ES-I3 (cell line): Measurements from ENCODE around the gene MTA1.

ENCODE experiments used
- H3K36me3 ChIP-seq: 2 replicates; pipeline ENCODE4 v1.6.1; 2013; ENCODE audit warnings: mild to moderate bottlenecking, low read length, control low read depth, moderate library complexity; ENCODE audit not compliant: insufficient read depth
- H3K4me1 ChIP-seq: 2 replicates; pipeline ENCODE4 v1.6.1; 2013; ENCODE audit warnings: mild to moderate bottlenecking, control low read depth, low read length; ENCODE audit not compliant: insufficient read depth
- H3K9ac ChIP-seq: 2 replicates; pipeline ENCODE4 v1.6.1; 2013; ENCODE audit warnings: low read depth, mild to moderate bottlenecking, low read length, moderate library complexity
- H3K9me3 ChIP-seq: 2 replicates; pipeline ENCODE4 v1.6.1; 2013; ENCODE audit warnings: mild to moderate bottlenecking, low read length, moderate library complexity; ENCODE audit not compliant: control insufficient read depth, insufficient read depth

MTA1 gene

DNA sequence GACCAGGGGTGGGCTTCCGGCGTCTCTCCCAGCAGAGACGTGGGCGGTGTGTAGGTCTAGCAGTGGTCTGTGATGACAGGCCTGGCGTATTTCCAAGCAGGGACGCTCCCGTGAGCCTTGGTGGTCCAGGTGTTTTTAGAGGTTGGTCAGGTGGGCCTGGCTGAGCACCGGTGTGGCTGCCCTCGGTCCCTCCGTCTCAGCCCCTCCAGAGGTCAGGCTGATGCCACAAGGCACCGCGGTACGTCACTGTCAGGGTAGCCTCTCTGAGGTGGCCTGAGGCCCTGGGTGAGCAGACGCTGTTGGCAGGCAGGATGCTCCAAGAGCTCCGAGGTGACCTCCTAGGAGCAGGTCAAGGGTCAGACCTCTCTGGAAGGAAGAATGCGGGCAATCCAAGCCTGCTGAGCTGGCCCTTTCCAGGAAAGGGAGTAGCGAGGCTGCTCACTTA lies 13.6 kb downstream of the MTA1 start:
- no peaks in the 10 kb centered on the region for H3K36me3 ChIP-seq
- no peak overlapping the region for H3K9ac ChIP-seq
- no peaks in the 10 kb centered on the region for H3K9me3 ChIP-seq

GRCh38 chr14:105436402-105436801 lies 16.8 kb downstream of the MTA1 start:
- no peaks in the 10 kb centered on the region for H3K4me1 ChIP-seq
- no peaks in the 10 kb centered on the region for H3K9me3 ChIP-seq
- H3K36me3 ChIP-seq: no peaks in the 10 kb centered on the region
- no peak overlapping the region for H3K9ac ChIP-seq

More for the DNA sequence above, 13.6 kb downstream of the MTA1 start:
- no peaks in the 10 kb centered on the region for H3K4me1 ChIP-seq

GRCh38 chr14:105436891-105437722 lies 17.5 kb downstream of the MTA1 start:
- no peak overlapping the region for H3K9ac ChIP-seq
- H3K36me3 ChIP-seq: no peaks in the 10 kb centered on the region; the same call in 1 of the 2 replicates
- H3K4me1 ChIP-seq: no peaks in the 10 kb centered on the region
- H3K9me3 ChIP-seq: no peaks in the 10 kb centered on the region

DNA sequence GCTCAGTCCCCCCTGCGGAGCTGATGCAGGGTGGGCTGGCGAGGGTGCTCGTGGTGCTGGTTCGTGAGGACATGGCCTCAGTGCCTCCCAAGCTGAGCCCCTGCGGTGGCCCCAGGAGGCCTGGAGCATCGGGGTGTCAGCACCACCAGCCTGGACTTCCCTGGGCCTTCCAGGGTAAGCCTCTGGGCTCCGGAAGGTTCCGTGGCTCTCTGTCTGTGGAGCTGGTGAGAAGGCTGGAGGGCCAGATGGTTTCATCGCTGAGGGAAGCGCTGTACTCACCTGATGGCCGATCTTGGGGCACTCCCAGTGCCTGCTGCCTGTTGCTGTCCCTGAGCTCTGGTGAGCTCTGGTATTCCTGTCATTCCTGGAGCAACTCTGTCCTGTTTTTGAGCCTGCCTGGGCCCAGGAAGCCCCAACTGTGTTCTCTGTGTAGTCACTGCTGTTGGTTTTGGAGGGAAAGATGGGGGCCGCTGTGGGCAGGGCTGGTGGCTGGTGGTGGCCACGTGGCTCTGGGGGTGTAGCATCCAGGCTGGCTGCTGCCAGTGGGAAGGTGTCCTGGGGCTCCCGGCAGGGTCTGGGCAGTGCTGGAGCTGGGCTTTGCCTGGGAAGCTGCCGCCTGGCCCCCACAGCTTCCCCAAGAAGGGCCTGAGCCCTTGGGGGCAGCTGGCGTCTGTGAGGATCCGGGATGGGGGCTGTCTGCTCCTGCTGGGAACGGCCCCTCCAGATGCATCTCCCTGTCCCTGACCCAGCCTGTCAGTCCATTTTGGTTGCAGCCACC lies 18.3 kb downstream of the MTA1 start:
- H3K4me1 ChIP-seq: no peaks in the 10 kb centered on the region
- no peaks in the 10 kb centered on the region for H3K9me3 ChIP-seq
- H3K36me3 ChIP-seq: no peaks in the 10 kb centered on the region; the same call in 1 of the 2 replicates
- H3K9ac ChIP-seq: no peak overlapping the region

DNA sequence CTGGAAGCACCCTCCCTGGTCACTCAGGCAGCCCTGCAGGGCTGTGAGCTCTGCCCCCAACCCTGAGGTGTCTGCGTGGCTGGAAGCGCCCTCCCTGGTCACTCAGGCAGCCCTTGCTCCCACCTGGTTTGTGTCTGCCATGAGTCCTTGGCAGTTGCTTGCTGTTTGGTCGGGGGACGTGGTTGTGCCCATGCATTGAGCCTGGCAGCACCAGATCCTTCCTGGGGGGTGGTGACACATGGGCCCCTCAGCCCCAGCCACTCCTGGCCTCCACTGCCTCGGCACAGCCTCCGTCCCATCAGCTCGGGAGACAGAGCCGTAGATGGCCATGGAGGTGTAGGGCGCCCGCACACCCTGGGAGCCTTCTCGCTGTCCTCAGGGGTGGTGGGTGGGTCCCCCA lies 19.6 kb downstream of the MTA1 start:
- no peaks in the 10 kb centered on the region for H3K4me1 ChIP-seq
- no peaks in the 10 kb centered on the region for H3K9me3 ChIP-seq
- H3K36me3 ChIP-seq: no peaks in the 10 kb centered on the region; the same call in 1 of the 2 replicates
- H3K9ac ChIP-seq: no peak overlapping the region

DNA sequence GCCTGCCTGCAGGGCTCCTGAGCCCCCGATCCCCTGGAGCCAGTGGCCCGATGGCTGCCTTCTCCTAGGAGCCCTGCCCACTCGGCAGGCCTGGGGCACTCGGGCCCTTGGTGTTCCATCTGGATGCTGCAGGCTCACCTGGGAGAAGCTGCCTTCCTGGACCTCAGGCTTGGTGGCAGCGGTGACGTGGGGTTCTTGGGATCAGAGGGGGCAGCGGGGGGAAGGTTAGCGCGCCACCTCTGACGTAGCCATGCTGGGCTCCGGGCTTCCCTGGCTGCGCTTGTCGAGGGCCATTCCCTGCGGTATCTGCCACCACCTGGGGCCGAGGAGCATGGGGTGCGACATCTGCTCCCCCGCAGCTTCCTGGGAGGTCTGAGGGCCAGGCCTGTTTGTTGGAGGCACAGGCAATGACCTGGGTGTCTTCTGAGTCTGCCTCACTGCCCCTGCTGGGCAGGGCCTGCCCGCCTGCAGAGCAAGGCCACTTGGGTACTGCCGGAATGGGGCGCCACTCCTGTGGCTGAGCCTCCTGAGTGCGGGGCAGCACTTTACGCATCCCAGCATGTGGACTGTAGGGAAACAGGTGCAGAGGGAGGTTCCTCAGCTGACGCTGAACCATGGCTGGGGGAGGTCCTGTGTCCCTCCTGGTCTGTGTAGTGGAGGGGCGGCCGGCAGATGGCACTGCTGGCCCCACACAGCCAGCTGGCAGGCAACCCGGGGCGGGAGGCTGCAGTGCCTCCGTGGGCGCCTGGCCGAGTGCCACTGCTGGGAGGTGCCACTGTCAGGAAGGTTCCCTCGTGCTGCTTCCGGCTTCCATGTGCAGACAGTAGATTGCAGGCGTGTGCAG lies 20.3 kb downstream of the MTA1 start:
- Histone ChIP-seq H3K9me3 (no peaks in the 10 kb centered on the region), H3K9ac (no peak overlapping the region), H3K4me1 (no peaks in the 10 kb centered on the region), H3K36me3 (no peaks in the 10 kb centered on the region; the same call in 1 of the 2 replicates)

DNA sequence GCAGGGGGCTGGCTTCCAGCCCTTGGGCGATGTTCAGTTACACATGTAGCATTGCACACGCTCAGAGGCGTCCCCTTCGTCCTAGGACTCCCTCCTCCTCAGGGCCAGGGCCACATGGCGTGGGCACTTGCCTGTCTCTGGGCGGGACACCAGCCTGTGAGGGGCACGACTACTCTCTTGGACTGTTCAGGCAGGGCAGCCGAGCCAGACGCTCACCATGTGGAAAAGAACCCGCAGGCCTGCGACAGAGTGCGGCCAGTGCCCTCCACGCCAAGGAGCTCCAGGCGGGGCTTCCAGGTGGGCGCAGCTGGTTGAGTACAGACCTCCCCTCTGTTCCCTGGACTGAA lies 20.9 kb downstream of the MTA1 start:
- H3K9ac ChIP-seq: no peak overlapping the region
- H3K9me3 ChIP-seq: no peaks in the 10 kb centered on the region
- H3K4me1 ChIP-seq: no peaks in the 10 kb centered on the region
- no peaks in the 10 kb centered on the region; the same call in 1 of the 2 replicates for H3K36me3 ChIP-seq

DNA sequence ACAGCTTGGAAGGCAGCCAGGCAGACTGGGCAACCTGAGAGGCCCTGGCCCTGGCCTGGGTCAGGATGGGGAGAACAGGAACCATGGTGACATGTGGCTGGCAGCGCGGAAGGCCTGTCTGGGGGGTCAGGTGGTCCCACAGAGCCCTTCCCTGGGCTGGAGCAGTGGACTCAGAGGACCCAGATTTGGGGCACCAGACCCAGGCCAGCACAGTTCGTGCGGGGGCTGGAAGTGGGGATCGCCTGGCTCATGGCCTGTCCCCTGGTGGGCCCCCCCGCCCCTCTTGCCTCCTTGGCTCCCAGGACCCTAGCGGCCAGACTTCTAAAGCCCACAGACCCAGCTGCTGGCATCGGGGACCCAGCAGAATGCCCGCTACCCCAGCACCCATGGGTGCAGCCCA lies 21.4 kb downstream of the MTA1 start:
- Histone ChIP-seq H3K36me3 (no peaks in the 10 kb centered on the region; the same call in 1 of the 2 replicates), H3K4me1 (no peaks in the 10 kb centered on the region; the same call in 1 of the 2 replicates), H3K9me3 (no peaks in the 10 kb centered on the region), H3K9ac (no peak overlapping the region)

DNA sequence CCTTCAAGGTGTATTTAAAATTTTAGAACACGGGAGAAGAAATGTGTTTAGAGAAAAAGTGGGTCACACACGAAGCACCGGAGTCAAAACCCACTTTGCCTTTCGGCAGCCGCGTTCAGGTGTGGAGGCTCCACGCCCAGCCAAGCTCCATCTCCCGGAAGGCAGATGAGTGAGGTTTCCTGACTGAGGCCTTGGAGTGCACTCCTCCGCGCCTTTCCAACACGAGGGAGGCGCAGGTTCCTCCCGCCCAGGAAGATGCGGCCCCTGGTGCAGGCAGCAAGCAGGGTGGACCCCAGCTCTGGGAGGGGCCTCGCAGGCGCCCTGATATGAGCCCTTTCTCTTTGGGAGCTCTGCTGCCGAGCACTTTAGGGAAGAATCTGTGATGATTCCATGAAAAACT lies 22.5 kb downstream of the MTA1 start:
- H3K4me1 ChIP-seq: no peaks in the 10 kb centered on the region; the same call in 1 of the 2 replicates
- H3K9me3 ChIP-seq: no peaks in the 10 kb centered on the region
- no peak overlapping the region for H3K9ac ChIP-seq
- H3K36me3 ChIP-seq: no peaks in the 10 kb centered on the region; the same call in 1 of the 2 replicates

DNA sequence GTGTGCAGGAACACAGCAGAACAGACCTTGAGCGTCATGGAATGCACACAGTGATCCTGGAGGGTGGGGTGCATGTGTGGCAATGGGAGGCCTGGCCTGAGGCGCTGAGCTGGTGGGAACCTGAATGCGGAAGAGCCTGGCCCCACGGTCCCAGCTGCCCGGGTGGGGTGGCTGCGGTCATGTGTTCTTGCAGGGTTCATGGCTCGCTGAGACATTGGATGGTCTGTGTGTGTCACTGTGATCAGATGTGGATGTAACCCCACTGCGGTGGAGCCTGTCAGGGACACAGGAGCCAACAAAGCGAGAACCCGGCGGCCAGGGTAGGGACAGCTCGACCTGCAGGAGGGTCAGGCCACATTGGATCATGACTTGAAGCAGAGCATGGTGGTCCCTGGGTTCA lies 23.2 kb downstream of the MTA1 start:
- Histone ChIP-seq H3K9ac (no peak overlapping the region), H3K9me3 (no peaks in the 10 kb centered on the region), H3K4me1 (no peaks in the 10 kb centered on the region; the same call in 1 of the 2 replicates), H3K36me3 (no peaks in the 10 kb centered on the region; the same call in 1 of the 2 replicates)

GRCh38 chr14:105444859-105445258 lies 25.2 kb downstream of the MTA1 start:
- no peak overlapping the region for H3K9ac ChIP-seq
- H3K4me1 ChIP-seq: no peaks in the 10 kb centered on the region; the same call in 1 of the 2 replicates
- H3K36me3 ChIP-seq: no peaks in the 10 kb centered on the region; the same call in 1 of the 2 replicates
- no peaks in the 10 kb centered on the region for H3K9me3 ChIP-seq

- no peaks in the 10 kb centered on the region; the same call in 1 of the 2 replicates for H3K4me1 ChIP-seq
- no peaks in the 10 kb centered on the region; the same call in 1 of the 2 replicates for H3K36me3 ChIP-seq
- no peaks in the 10 kb centered on the region for H3K9me3 ChIP-seq
- H3K9ac ChIP-seq: no peak overlapping the region
Observed at GRCh38 chr14:105445290-105445689, 25.7 kb downstream of the MTA1 start.

GRCh38 chr14:105445901-105446845 lies 26.5 kb downstream of the MTA1 start:
- Histone ChIP-seq H3K36me3 (no peaks in the 10 kb centered on the region; the same call in 1 of the 2 replicates), H3K4me1 (no peaks in the 10 kb centered on the region; the same call in 1 of the 2 replicates), H3K9ac (no peak overlapping the region), H3K9me3 (no peaks in the 10 kb centered on the region)
